Neutrophil (primary cell): ENCODE results near the gene GRB14.
"Not testable (repeated sequence)": the region's sequence is repeated elsewhere in the genome, so short reads cannot be mapped to it uniquely, and the experiment has no call there.

Source experiments
- H3K27ac ChIP-seq: fragments of 200-600 bp; sonication (generic); 2 replicates; pipeline ENCODE4 v1.5.1; 2016; ENCODE audit warnings: mild to moderate bottlenecking, moderate library complexity
- H3K27me3 ChIP-seq: fragments of 200-600 bp; sonication (generic); 2 replicates; pipeline ENCODE4 v1.6.0; 2016; ENCODE audit warnings: mild to moderate bottlenecking
- H3K36me3 ChIP-seq: fragments of 200-600 bp; sonication (generic); 2 replicates; pipeline ENCODE4 v1.5.1; 2017
- H3K4me1 ChIP-seq, 2 experiments: fragments of 200-600 bp in 1 of 2; sonication (generic) in 1 of 2; 1 replicate in 1 of 2; 2 replicates in 1 of 2; pipeline versions ENCODE4 v1.5.1 to v1.6.1; 2013 to 2016; ENCODE audit warnings: low read depth in 1 of 2, low read length in 1 of 2, mild to moderate bottlenecking in 1 of 2, moderate library complexity in 1 of 2; ENCODE audit not compliant: control insufficient read depth in 1 of 2, insufficient read depth in 1 of 2
- H3K4me3 ChIP-seq, 2 experiments: fragments of 200-600 bp in 1 of 2; sonication (generic) in 1 of 2; 1 replicate in 1 of 2; 2 replicates in 1 of 2; pipeline ENCODE4 v1.5.1; 2013 to 2016; ENCODE audit warnings: low read depth in 1 of 2, low read length in 1 of 2, mild to moderate bottlenecking in 1 of 2, moderate library complexity in 1 of 2
- H3K9me3 ChIP-seq: fragments of 200-600 bp; sonication (generic); 2 replicates; pipeline ENCODE4 v1.5.1; 2016
- TF ChIP-seq, protein P1 (sequence below): fragments of 200-600 bp; sonication (generic); IDR thresholded peaks from 2 replicates; pipeline ENCODE4 v1.5.1; 2016; ENCODE audit warnings: antibody characterized with exemption

The GRB14 gene

DNA sequence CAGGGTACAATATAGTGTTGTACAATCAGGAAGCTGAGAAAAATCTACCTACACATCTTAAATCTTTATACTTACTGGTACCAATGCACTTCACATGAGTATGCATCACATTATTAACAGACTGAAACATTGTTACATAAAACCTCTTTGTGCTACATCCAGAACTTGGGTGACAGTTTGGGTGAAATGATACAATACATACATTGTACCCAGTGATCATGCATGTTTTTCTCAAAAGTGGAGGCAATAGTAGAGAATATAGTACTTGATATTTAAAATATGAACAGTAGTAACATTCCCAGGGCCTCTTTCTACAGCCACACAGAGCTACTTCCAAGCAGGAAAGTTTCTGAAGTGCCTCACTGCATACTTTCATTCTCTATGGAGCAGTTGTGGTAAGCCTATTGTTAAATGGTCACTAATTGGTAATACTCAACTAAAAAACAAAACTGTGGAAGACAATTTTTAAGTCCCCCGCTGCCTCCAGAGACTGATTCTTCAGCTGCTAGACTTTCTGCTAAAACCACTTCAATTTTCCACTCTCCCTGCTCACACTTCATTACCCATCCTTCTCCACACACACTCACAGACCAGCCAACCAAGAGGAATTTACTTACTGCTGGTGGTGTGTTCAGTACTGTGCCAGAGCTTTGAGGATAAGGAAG lies 22.9 kb upstream of the GRB14 start:
- Histone ChIP-seq H3K27ac (no peak overlapping the region), H3K9me3 (no peaks in the 10 kb centered on the region), H3K36me3 (no peaks in the 10 kb centered on the region), H3K4me1 (no peaks in the 10 kb centered on the region), H3K27me3 (no peaks in the 10 kb centered on the region), H3K4me3 (no peak overlapping the region)
- TF ChIP-seq, protein P1, sequence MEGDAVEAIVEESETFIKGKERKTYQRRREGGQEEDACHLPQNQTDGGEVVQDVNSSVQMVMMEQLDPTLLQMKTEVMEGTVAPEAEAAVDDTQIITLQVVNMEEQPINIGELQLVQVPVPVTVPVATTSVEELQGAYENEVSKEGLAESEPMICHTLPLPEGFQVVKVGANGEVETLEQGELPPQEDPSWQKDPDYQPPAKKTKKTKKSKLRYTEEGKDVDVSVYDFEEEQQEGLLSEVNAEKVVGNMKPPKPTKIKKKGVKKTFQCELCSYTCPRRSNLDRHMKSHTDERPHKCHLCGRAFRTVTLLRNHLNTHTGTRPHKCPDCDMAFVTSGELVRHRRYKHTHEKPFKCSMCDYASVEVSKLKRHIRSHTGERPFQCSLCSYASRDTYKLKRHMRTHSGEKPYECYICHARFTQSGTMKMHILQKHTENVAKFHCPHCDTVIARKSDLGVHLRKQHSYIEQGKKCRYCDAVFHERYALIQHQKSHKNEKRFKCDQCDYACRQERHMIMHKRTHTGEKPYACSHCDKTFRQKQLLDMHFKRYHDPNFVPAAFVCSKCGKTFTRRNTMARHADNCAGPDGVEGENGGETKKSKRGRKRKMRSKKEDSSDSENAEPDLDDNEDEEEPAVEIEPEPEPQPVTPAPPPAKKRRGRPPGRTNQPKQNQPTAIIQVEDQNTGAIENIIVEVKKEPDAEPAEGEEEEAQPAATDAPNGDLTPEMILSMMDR, result no peak

- no peaks in the 10 kb centered on the region for H3K36me3 ChIP-seq
- no peaks in the 10 kb centered on the region for H3K9me3 ChIP-seq
- no peaks in the 10 kb centered on the region for H3K4me1 ChIP-seq
- no peak overlapping the region for H3K4me3 ChIP-seq
- H3K27ac ChIP-seq, result no peak overlapping the region
- TF ChIP-seq, protein P1, result no peak
- H3K27me3 ChIP-seq, result no peaks in the 10 kb centered on the region
Measured at GRCh38 chr2:164642946-164643555, 21.8 kb upstream of the GRB14 start.

GRCh38 chr2:164642268-164642667 lies 21.0 kb upstream of the GRB14 start:
- TF ChIP-seq, protein P1, result no peak
- H3K27me3 ChIP-seq, result no peaks in the 10 kb centered on the region
- no peaks in the 10 kb centered on the region for H3K36me3 ChIP-seq
- no peak overlapping the region for H3K27ac ChIP-seq
- H3K4me1 ChIP-seq, result no peaks in the 10 kb centered on the region
- H3K4me3 ChIP-seq, result no peak overlapping the region
- H3K9me3 ChIP-seq, result no peaks in the 10 kb centered on the region

DNA sequence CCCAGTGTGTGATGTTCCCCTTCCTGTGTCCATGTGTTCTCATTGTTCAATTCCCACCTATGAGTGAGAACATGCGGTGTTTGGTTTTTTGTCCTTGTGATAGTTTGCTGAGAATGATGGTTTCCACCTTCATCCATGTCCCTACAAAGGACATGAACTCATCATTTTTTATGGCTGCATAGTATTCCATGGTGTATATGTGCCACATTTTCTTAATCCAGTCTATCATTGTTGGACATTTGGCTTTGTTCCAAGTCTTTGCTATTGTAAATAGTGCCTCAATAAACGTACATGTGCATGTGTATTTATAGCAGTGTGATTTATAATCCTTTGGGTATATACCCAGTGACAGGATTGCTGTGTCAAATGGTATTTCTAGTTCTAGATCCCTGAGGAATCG lies 7.0 kb upstream of the GRB14 start:
- H3K27me3 ChIP-seq, result peaks cover 12% of the 10 kb centered on the region
- H3K27ac ChIP-seq, H3K4me1 ChIP-seq, H3K9me3 ChIP-seq, H3K36me3 ChIP-seq, H3K4me3 ChIP-seq: not testable (repeated sequence)

DNA sequence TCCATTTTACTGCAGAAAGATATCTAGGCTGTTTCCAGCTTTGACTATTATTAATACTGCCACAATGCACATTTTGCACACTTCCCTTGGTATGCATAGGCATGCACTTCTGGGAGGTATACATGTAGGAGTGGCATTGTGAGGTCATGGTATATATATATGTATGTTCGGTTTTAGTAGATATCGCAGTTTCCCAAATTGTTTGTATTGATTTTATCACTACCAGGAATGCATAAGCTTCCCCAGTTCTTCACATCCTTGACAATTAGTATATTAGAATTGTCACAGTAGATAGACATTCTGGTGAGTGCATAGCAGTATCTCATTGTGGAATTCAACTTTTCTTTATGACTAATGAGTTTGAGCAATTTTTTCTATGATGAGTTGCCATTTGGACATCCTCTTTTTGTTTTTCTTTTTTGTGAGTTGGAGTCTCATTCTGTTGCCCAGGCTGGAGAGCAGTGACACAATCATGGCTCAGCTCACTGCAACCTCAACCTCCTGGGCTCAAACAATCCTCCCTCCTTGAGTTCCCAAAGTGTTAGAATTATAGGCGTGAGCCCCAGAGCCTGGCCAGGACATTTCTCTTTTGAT lies 4.2 kb upstream of the GRB14 start:
- TF ChIP-seq, protein P1, result no peak
- no peak overlapping the region for H3K27ac ChIP-seq

DNA sequence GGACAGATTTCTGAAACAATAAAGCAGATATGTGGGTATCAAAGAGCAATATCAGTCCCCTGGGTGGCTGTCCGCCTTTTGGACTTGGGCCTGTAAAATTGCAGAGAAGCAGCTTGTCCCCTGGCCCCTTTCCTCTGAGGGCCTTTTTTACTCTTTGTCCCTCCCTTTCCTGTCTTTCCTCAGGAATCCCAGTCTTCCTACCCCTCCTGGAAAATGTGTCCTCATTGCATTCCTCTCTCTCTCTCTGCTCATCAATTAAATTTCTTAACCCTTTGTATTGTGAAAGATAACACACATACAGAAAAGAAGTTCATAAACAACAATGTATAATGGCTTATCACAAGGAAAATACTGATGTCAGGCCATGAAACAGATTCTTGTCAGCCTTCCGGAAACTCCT lies 3.0 kb upstream of the GRB14 start:
- Histone ChIP-seq H3K4me1 (peaks cover 0 to 3% of the 10 kb centered on the region in 2 experiments), H3K4me3 (no peak overlapping the region), H3K27me3 (peaks cover 52% of the 10 kb centered on the region), H3K27ac (no peak overlapping the region), H3K36me3 (no peaks in the 10 kb centered on the region), H3K9me3 (no peaks in the 10 kb centered on the region)
- TF ChIP-seq, protein P1, result no peak

More for the DNA sequence above, 4.2 kb upstream of the GRB14 start:
- Histone ChIP-seq H3K4me3 (no peak overlapping the region), H3K27me3 (peaks cover 41% of the 10 kb centered on the region), H3K4me1 (peaks cover 0 to 3% of the 10 kb centered on the region in 2 experiments), H3K9me3 (no peaks in the 10 kb centered on the region), H3K36me3 (no peaks in the 10 kb centered on the region)
